ENCODE data around the gene ACSM2A.
"Not testable (repeated sequence)": the region's sequence is repeated elsewhere in the genome, so short reads cannot be mapped to it uniquely, and the experiment has no call there.

ACSM2A gene

GRCh38 chr16:20430480-20430879 is 20.8 kb upstream of the ACSM2A start:
- CTCF ChIA-PET; H3K9me3 ChIP-seq (ENCODE audit: control extremely low read depth in 1 of 5, control insufficient read depth in 4 of 5, insufficient read depth in 2 of 5, low read depth in 1 of 5, low read length in 4 of 5); H3K27ac ChIP-seq (ENCODE audit: insufficient read depth in 1 of 2, low read depth in 1 of 2, low read length in 2 of 2, poor library complexity in 1 of 2, severe bottlenecking in 2 of 2); POLR2A ChIA-PET; H3K4me3 ChIP-seq (ENCODE audit: control insufficient read depth in 1 of 7, extremely low read depth in 1 of 7, insufficient read depth in 4 of 7, low read depth in 2 of 7, low read length in 6 of 7); H3K36me3 ChIP-seq (ENCODE audit: control insufficient read depth in 4 of 4, insufficient read depth in 4 of 4, low read length in 3 of 4); H3K4me1 ChIP-seq (ENCODE audit: control extremely low read depth in 1 of 4, control insufficient read depth in 4 of 4, insufficient read depth in 4 of 4, low read length in 3 of 4); H3K27me3 ChIP-seq (replicated peaks in 2 of 5; ENCODE audit: control insufficient read depth in 4 of 5, insufficient read depth in 5 of 5, low read length in 4 of 5); DNase-seq: not testable (repeated sequence)
- WGBS (ENCODE audit: insufficient coverage) = 100% methylated on average over 1 of the region's 1 CpG

DNA sequence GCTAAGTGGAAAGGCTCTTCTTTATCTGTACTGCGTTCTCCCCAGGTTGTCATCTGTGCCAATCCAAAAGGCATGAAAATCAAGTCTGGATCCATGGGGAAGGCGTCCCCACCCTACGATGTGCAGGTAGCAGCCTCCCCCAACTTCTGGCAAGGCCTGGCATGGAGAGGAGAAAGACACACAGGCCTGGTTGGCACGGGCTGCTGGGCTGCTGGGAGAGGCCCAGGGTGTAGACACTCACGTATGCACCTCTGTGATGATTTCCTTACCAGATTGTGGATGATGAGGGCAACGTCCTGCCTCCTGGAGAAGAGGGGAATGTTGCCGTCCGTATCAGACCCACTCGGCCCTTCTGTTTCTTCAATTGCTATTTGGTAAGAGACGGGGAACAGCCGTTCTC is 20.4 kb upstream of the ACSM2A start:
- Histone ChIP-seq H3K4me1 (ENCODE audit: control extremely low read depth in 1 of 4, control insufficient read depth in 4 of 4, insufficient read depth in 4 of 4, low read length in 3 of 4) (no peaks in the 10 kb centered on the region), H3K36me3 (ENCODE audit: control insufficient read depth in 4 of 4, insufficient read depth in 4 of 4, low read length in 3 of 4) (no peaks in the 10 kb centered on the region), H3K27me3 (replicated peaks in 2 of 5; ENCODE audit: control insufficient read depth in 4 of 5, insufficient read depth in 5 of 5, low read length in 4 of 5) (peaks cover 0 to 2% (median 0%) of the 10 kb centered on the region in 5 experiments), H3K27ac (ENCODE audit: insufficient read depth in 1 of 2, low read depth in 1 of 2, low read length in 2 of 2, poor library complexity in 1 of 2, severe bottlenecking in 2 of 2) (no peak overlapping the region), H3K4me3 (ENCODE audit: control insufficient read depth in 1 of 7, extremely low read depth in 1 of 7, insufficient read depth in 4 of 7, low read depth in 2 of 7, low read length in 6 of 7) (no peak overlapping the region), H3K9me3 (ENCODE audit: control extremely low read depth in 1 of 5, control insufficient read depth in 4 of 5, insufficient read depth in 2 of 5, low read depth in 1 of 5, low read length in 4 of 5) (no peaks in the 10 kb centered on the region)
- POLR2A ChIA-PET = no interaction called here
- DNase-seq = no peak
- CTCF ChIA-PET = no interaction called here
- WGBS (ENCODE audit: insufficient coverage) = 95% methylated on average over 8 of the region's 11 CpGs

- CTCF ChIA-PET; H3K27me3 ChIP-seq (replicated peaks in 2 of 5; ENCODE audit: control insufficient read depth in 4 of 5, insufficient read depth in 5 of 5, low read length in 4 of 5); H3K27ac ChIP-seq (ENCODE audit: insufficient read depth in 1 of 2, low read depth in 1 of 2, low read length in 2 of 2, poor library complexity in 1 of 2, severe bottlenecking in 2 of 2); H3K4me1 ChIP-seq (ENCODE audit: control extremely low read depth in 1 of 4, control insufficient read depth in 4 of 4, insufficient read depth in 4 of 4, low read length in 3 of 4); H3K9me3 ChIP-seq (ENCODE audit: control extremely low read depth in 1 of 5, control insufficient read depth in 4 of 5, insufficient read depth in 2 of 5, low read depth in 1 of 5, low read length in 4 of 5); H3K36me3 ChIP-seq (ENCODE audit: control insufficient read depth in 4 of 4, insufficient read depth in 4 of 4, low read length in 3 of 4); H3K4me3 ChIP-seq (ENCODE audit: control insufficient read depth in 1 of 7, extremely low read depth in 1 of 7, insufficient read depth in 4 of 7, low read depth in 2 of 7, low read length in 6 of 7); POLR2A ChIA-PET; DNase-seq: not testable (repeated sequence)
- no CpG with 5 or more reads among the region's 2 CpGs for WGBS (ENCODE audit: insufficient coverage)
Observed at GRCh38 chr16:20438950-20439349, 12.4 kb upstream of the ACSM2A start.

DNA sequence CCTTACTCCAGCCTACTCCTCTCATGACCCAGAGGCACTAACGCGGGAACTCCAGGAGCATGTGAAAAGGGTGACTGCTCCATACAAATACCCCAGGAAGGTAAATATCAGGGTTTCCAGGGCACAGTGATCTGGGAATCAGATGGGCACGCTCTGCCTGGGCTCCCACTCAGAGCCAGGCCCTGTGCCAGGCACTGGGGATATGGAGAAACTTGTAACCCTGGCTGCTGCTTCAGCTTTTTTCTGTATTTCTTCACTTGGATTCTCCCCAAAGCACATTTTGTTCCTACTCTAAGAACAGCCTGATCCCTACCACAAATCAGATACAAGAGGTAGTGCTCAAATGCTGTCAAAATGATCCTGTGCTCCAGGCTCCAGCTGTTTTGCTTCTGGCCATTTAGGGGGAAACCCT is 11.5 kb upstream of the ACSM2A start:
- POLR2A ChIA-PET; H3K4me3 ChIP-seq (ENCODE audit: control insufficient read depth in 1 of 7, extremely low read depth in 1 of 7, insufficient read depth in 4 of 7, low read depth in 2 of 7, low read length in 6 of 7); H3K27me3 ChIP-seq (replicated peaks in 2 of 5; ENCODE audit: control insufficient read depth in 4 of 5, insufficient read depth in 5 of 5, low read length in 4 of 5); H3K4me1 ChIP-seq (ENCODE audit: control extremely low read depth in 1 of 4, control insufficient read depth in 4 of 4, insufficient read depth in 4 of 4, low read length in 3 of 4); H3K36me3 ChIP-seq (ENCODE audit: control insufficient read depth in 4 of 4, insufficient read depth in 4 of 4, low read length in 3 of 4); DNase-seq; H3K27ac ChIP-seq (ENCODE audit: insufficient read depth in 1 of 2, low read depth in 1 of 2, low read length in 2 of 2, poor library complexity in 1 of 2, severe bottlenecking in 2 of 2); H3K9me3 ChIP-seq (ENCODE audit: control extremely low read depth in 1 of 5, control insufficient read depth in 4 of 5, insufficient read depth in 2 of 5, low read depth in 1 of 5, low read length in 4 of 5); CTCF ChIA-PET: not testable (repeated sequence)
- WGBS (ENCODE audit: insufficient coverage) = 86% methylated on average over 1 of the region's 3 CpGs

DNA sequence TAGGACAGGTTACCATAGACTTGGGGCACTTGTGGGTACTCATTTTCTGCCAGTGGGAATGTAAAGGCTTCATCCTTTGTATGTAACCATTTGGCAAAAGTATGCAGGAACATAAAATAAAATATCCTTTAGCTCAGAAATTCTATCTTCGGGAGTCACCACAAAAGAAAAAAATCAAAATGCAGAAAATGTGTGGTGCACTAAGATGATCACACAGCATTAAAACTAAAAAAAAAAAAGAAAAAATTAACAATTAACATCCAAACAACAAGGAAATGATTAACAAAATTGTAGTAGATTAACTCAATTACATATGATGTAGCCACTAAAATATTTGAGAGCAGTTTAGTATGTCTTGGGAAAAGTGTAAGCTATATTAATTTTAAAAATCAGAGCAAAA is 10.6 kb upstream of the ACSM2A start:
- H3K27me3 ChIP-seq (replicated peaks in 2 of 5; ENCODE audit: control insufficient read depth in 4 of 5, insufficient read depth in 5 of 5, low read length in 4 of 5); H3K27ac ChIP-seq (ENCODE audit: insufficient read depth in 1 of 2, low read depth in 1 of 2, low read length in 2 of 2, poor library complexity in 1 of 2, severe bottlenecking in 2 of 2); H3K36me3 ChIP-seq (ENCODE audit: control insufficient read depth in 4 of 4, insufficient read depth in 4 of 4, low read length in 3 of 4); H3K4me1 ChIP-seq (ENCODE audit: control extremely low read depth in 1 of 4, control insufficient read depth in 4 of 4, insufficient read depth in 4 of 4, low read length in 3 of 4); DNase-seq; H3K9me3 ChIP-seq (ENCODE audit: control extremely low read depth in 1 of 5, control insufficient read depth in 4 of 5, insufficient read depth in 2 of 5, low read depth in 1 of 5, low read length in 4 of 5); CTCF ChIA-PET; H3K4me3 ChIP-seq (ENCODE audit: control insufficient read depth in 1 of 7, extremely low read depth in 1 of 7, insufficient read depth in 4 of 7, low read depth in 2 of 7, low read length in 6 of 7); POLR2A ChIA-PET: not testable (repeated sequence)
- no CpG with 5 or more reads among the region's 1 CpG for WGBS (ENCODE audit: insufficient coverage)

GRCh38 chr16:20441191-20441590 is 10.1 kb upstream of the ACSM2A start:
- Histone ChIP-seq H3K9me3 (ENCODE audit: control extremely low read depth in 1 of 5, control insufficient read depth in 4 of 5, insufficient read depth in 2 of 5, low read depth in 1 of 5, low read length in 4 of 5) (no peaks in the 10 kb centered on the region), H3K4me3 (ENCODE audit: control insufficient read depth in 1 of 7, extremely low read depth in 1 of 7, insufficient read depth in 4 of 7, low read depth in 2 of 7, low read length in 6 of 7) (no peak overlapping the region), H3K4me1 (ENCODE audit: control extremely low read depth in 1 of 4, control insufficient read depth in 4 of 4, insufficient read depth in 4 of 4, low read length in 3 of 4) (no peaks in the 10 kb centered on the region), H3K27ac (ENCODE audit: insufficient read depth in 1 of 2, low read depth in 1 of 2, low read length in 2 of 2, poor library complexity in 1 of 2, severe bottlenecking in 2 of 2) (no peak overlapping the region), H3K36me3 (ENCODE audit: control insufficient read depth in 4 of 4, insufficient read depth in 4 of 4, low read length in 3 of 4) (no peaks in the 10 kb centered on the region), H3K27me3 (replicated peaks in 2 of 5; ENCODE audit: control insufficient read depth in 4 of 5, insufficient read depth in 5 of 5, low read length in 4 of 5) (peaks cover 0 to 7% (median 0%) of the 10 kb centered on the region in 5 experiments)
- DNase-seq = no peak
- CTCF ChIA-PET = no interaction called here
- POLR2A ChIA-PET = no interaction called here
- WGBS (ENCODE audit: insufficient coverage) = 85% methylated on average over 2 of the region's 3 CpGs

- DNase-seq; POLR2A ChIA-PET; H3K36me3 ChIP-seq (ENCODE audit: control insufficient read depth in 4 of 4, insufficient read depth in 4 of 4, low read length in 3 of 4); H3K4me1 ChIP-seq (ENCODE audit: control extremely low read depth in 1 of 4, control insufficient read depth in 4 of 4, insufficient read depth in 4 of 4, low read length in 3 of 4); H3K27me3 ChIP-seq (replicated peaks in 2 of 5; ENCODE audit: control insufficient read depth in 4 of 5, insufficient read depth in 5 of 5, low read length in 4 of 5); H3K27ac ChIP-seq (ENCODE audit: insufficient read depth in 1 of 2, low read depth in 1 of 2, low read length in 2 of 2, poor library complexity in 1 of 2, severe bottlenecking in 2 of 2); H3K4me3 ChIP-seq (ENCODE audit: control insufficient read depth in 1 of 7, extremely low read depth in 1 of 7, insufficient read depth in 4 of 7, low read depth in 2 of 7, low read length in 6 of 7); CTCF ChIA-PET; H3K9me3 ChIP-seq (ENCODE audit: control extremely low read depth in 1 of 5, control insufficient read depth in 4 of 5, insufficient read depth in 2 of 5, low read depth in 1 of 5, low read length in 4 of 5): not testable (repeated sequence)
- WGBS (ENCODE audit: insufficient coverage) = 100% methylated on average over 2 of the region's 4 CpGs
Observed at GRCh38 chr16:20441859-20442258, 9.5 kb upstream of the ACSM2A start.
